ENCODE measurements around the gene POLK.
"Not testable (repeated sequence)": the region's sequence is repeated elsewhere in the genome, so short reads cannot be mapped to it uniquely, and the experiment has no call there.

Gene POLK

GRCh38 chr5:75471193-75471592, 40.5 kb upstream of the POLK start:
- no peak overlapping the region for H3K27ac ChIP-seq
- no peak for DNase-seq (ENCODE audit: low spot score)
- ChIA-PET POLR2A (ENCODE audit: low non-redundant PET) (no interaction called here), CTCF (no interaction called here)
- TF ChIP-seq CTCF (conservative IDR thresholded peaks at IDR 0.05; ENCODE audit: low read depth), result no peak

DNA sequence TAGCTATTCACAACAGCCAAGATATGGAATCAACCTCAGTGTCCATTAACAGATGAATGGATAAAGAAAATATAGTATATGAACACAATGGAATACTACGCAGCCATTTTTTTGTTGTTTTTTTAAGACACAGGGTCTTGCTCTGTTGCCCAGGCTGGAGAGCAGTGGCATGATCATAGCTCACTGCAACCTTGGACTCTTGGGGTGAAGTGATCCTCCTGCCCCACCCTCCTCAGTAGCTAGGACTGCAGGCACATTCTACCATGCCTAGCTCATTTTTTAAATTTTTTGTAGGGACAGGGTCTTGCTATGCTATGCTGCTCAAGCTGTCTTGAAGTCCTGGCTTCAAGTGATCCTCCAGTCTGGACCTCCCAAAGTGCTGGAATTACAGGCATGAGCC, 38.7 kb upstream of the POLK start:
- H3K27ac ChIP-seq, result no peak overlapping the region
- POLR2A ChIA-PET (ENCODE audit: low non-redundant PET), result no interaction called here
- no peak for TF ChIP-seq CTCF (conservative IDR thresholded peaks at IDR 0.05; ENCODE audit: low read depth)
- CTCF ChIA-PET, result interaction anchor here (0.7 kb wide), 1 partner anchor 47 kb away, joined by 3 read pairs; no protein-coding TSS in a partner anchor
- DNase-seq (ENCODE audit: low spot score), result no peak

DNA sequence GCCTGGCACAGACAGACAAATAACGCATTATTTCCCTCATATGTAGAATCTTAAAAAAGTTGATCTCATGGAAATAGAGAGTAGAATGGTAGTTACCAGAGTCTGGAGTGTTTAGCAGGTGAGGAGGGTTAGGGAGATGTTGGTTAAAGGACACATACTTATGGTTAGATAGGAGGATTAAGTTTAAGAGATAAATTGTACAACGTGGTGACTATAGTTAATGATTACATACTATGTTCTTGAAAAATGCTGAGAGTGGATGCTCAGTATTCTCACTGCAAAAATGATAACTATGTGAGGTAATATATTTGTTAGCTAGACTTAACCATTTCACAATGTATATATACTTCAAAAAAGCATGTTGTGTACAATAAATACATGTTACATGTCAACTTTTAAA, 38.2 kb upstream of the POLK start:
- no peak for TF ChIP-seq CTCF (conservative IDR thresholded peaks at IDR 0.05; ENCODE audit: low read depth)
- POLR2A ChIA-PET (ENCODE audit: low non-redundant PET), result no interaction called here
- H3K27ac ChIP-seq, result no peak overlapping the region
- CTCF ChIA-PET, result interaction anchor here (0.7 kb wide), 1 partner anchor 47 kb away, joined by 3 read pairs; no protein-coding TSS in a partner anchor
- no peak for DNase-seq (ENCODE audit: low spot score)

DNA sequence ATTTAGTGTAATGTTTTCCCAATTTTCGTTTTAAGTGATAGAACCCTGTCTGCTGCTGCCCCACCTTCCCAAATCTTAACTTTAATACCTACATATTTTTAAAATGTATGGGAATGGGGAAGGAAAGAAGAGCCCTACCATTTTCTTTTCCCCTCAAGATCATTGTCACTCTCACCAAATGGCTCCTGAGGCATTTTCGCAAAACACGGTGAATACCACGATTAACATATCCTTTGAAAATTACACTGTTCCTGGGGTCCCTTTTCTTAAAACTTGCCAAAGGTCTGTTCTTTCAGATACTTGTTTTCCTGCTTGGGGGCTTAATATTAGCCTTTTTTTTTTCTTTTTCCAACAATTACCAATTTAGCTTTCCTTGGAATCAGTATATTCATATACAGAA, 36.3 kb upstream of the POLK start:
- ChIA-PET POLR2A (ENCODE audit: low non-redundant PET) (no interaction called here), CTCF (no interaction called here)
- no peak for DNase-seq (ENCODE audit: low spot score)
- no peak overlapping the region for H3K27ac ChIP-seq
- TF ChIP-seq CTCF (conservative IDR thresholded peaks at IDR 0.05; ENCODE audit: low read depth), result no peak

GRCh38 chr5:75481024-75481423, 30.7 kb upstream of the POLK start:
- H3K27ac ChIP-seq, result no peak overlapping the region
- ChIA-PET CTCF (no interaction called here), POLR2A (ENCODE audit: low non-redundant PET) (no interaction called here)
- no peak for DNase-seq (ENCODE audit: low spot score)
- TF ChIP-seq CTCF (conservative IDR thresholded peaks at IDR 0.05; ENCODE audit: low read depth), result no peak

GRCh38 chr5:75482482-75482881, 29.2 kb upstream of the POLK start:
- no peak overlapping the region for H3K27ac ChIP-seq
- no peak for DNase-seq (ENCODE audit: low spot score)
- ChIA-PET CTCF (interaction anchor here (0.6 kb wide), 1 partner anchor 14 kb away, joined by 4 read pairs; no protein-coding TSS in a partner anchor), POLR2A (ENCODE audit: low non-redundant PET) (no interaction called here)
- TF ChIP-seq CTCF (conservative IDR thresholded peaks at IDR 0.05; ENCODE audit: low read depth), result no peak

DNA sequence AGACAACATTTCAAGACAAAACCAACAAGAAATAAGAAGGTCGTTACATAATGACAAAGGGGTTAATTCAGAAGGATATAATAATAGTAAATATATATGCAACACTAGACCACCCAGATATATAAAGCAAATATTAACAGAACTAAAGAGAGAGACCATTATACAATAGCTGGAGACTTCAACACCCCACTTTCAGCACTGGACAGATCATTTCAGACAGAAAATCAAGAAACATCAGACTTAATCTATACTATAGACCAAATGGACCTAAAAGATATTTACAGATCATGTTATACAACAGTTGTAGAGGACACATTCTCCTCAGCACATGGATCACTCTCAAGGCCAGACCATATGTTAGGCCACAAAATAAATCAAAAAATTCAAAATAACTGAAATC, 27.1 kb upstream of the POLK start:
- POLR2A ChIA-PET (ENCODE audit: low non-redundant PET), result no interaction called here
- no peak for DNase-seq (ENCODE audit: low spot score)
- no peak for TF ChIP-seq CTCF (conservative IDR thresholded peaks at IDR 0.05; ENCODE audit: low read depth)
- no peak overlapping the region for H3K27ac ChIP-seq
- CTCF ChIA-PET, result no interaction called here

DNA sequence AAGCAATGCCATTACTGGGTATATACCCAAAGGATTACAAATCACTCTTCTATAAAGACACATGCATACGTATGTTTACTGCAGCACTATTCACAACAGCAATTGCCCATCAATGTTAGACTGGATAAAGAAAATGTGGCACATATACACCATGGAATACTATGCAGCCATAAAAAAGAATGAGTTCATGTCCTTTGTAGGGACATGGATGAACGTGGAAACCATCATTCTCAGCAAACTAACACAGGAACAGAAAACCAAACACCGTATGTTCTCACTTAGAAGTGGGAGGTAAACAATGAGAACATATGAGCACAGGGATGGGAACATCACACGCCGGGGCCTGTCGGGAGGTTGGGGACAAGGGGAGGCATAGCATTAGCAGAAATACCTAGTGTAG, 21.8 kb upstream of the POLK start:
- POLR2A ChIA-PET (ENCODE audit: low non-redundant PET); CTCF ChIA-PET; H3K27ac ChIP-seq; DNase-seq (ENCODE audit: low spot score): not testable (repeated sequence)
